ENCODE measurements around the gene OR4K2.
"Not testable (repeated sequence)": the region's sequence is repeated elsewhere in the genome, so short reads cannot be mapped to it uniquely, and the experiment has no call there.

The OR4K2 gene, protein sequence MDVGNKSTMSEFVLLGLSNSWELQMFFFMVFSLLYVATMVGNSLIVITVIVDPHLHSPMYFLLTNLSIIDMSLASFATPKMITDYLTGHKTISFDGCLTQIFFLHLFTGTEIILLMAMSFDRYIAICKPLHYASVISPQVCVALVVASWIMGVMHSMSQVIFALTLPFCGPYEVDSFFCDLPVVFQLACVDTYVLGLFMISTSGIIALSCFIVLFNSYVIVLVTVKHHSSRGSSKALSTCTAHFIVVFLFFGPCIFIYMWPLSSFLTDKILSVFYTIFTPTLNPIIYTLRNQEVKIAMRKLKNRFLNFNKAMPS

DNA sequence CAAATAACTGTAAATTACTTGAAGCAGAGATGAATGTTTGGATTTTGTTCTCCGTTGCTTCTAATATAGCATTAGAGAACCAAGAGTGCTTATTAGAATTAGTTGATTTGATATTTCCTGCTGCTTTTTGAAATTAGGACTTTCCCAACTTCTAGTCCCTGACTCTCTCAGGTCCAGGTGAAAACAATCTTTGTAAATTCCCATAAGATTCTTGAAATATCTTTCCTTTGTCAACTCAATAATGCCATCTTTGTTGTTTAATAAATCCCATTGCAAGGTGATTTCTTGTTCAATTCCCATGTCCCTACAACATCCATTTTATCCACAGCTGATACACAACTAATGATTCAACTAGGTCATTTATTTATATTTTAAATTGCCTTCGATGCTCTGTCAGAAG lies at the start of gene OR4K2:
OR4K2 (plus strand) TSS at position 301 of the 400 bp plus-strand sequence. CDS start 1,126 bp downstream, outside the sequence.
- DNase-seq = no peak

DNA sequence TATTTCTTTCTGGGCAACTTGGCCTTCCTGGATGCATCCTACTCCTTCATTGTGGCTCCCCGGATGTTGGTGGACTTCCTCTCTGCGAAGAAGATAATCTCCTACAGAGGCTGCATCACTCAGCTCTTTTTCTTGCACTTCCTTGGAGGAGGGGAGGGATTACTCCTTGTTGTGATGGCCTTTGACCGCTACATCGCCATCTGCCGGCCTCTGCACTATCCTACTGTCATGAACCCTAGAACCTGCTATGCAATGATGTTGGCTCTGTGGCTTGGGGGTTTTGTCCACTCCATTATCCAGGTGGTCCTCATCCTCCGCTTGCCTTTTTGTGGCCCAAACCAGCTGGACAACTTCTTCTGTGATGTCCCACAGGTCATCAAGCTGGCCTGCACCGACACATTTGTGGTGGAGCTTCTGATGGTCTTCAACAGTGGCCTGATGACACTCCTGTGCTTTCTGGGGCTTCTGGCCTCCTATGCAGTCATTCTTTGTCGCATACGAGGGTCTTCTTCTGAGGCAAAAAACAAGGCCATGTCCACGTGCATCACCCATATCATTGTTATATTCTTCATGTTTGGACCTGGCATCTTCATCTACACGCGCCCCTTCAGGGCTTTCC lies 47.2 kb upstream of the OR4K2 start:
- not testable (repeated sequence) for DNase-seq

DNA sequence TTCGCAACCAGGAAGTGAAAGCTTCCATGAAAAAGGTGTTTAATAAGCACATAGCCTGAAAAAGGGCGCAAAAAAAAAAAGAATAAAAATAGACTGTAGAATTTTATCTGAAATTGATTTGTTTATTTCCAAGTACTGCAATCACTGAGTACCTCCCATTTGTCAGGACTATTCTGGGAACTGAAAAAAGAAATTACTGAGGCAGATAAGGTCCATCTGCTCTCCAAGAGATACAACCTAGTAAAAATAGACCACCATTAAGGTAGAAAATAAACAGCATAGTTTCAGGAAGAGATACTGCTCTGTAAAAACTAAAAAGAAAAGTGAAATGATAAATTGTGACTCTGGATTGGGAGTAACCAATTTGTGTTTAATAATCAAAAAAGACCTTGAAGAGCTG lies 46.6 kb upstream of the OR4K2 start:
- DNase-seq = no peak

DNA sequence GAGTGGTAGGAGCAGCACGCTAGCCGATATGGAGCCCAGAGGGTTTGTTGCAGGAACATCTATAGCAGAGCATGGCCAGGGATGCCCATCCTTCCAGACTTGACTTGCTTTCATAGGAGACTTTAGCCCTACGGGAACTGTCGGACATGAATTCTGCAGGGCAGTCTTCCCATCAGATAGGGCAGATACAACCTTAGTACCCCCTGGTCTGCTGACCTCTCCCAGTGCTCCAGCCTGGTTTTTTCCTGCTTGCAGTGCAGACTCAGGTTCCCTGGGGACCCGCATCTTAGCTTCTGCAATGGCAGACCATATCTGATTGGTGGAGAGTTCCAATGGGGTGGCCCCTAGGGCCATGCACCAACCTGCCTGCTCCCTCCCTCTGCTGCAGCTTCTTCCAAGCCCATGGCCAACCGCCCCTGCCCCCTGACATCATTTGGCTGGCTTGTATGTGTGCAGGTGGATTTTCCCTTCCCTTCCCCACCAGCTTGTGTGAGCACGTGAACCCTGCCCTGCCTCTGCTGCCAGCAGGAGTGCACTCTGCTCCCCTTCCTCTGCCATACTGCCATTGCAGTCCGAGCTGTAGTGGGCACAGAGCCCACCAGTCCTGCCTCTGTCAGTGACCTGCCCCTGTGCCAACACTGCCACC lies 40.6 kb upstream of the OR4K2 start:
- DNase-seq = not testable (repeated sequence)

DNA sequence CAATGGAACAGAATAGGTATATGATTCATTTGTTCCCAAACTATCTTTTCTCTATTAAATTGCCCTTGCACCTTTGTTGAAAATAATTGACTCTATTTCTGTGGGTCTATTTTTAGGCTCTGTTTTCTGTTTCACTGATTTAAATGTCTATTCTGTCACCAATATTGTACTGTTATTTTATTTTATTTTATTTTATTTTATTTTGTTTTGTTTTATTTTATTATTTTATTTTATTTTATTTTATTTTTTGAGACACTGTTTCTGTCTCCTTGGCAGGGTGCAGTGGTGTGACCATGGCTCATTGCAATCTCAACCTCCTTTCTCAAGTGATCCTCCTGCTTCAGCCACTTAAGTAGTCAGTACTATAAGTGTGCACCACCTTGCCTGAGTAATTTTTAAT lies 36.5 kb upstream of the OR4K2 start:
- DNase-seq = no peak

DNA sequence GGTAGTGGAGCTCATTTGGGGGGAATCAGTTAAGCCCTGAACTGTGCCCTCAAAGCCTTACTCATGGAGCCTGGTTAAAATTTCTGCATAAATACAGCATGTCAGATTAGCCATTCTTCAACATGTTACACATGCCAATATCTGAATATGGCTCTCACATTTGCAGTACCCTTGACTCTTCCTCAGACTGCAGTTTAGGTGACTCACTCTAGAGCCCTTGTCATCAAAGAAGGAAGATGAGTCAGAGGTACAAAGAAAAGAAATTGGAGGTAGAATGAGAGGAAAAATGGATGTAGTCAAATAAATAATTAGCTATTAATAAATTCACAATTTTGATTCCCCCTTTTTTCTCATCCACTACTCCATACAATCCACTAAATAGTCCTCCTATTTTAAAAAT lies 23.6 kb upstream of the OR4K2 start:
- no peak for DNase-seq

DNA sequence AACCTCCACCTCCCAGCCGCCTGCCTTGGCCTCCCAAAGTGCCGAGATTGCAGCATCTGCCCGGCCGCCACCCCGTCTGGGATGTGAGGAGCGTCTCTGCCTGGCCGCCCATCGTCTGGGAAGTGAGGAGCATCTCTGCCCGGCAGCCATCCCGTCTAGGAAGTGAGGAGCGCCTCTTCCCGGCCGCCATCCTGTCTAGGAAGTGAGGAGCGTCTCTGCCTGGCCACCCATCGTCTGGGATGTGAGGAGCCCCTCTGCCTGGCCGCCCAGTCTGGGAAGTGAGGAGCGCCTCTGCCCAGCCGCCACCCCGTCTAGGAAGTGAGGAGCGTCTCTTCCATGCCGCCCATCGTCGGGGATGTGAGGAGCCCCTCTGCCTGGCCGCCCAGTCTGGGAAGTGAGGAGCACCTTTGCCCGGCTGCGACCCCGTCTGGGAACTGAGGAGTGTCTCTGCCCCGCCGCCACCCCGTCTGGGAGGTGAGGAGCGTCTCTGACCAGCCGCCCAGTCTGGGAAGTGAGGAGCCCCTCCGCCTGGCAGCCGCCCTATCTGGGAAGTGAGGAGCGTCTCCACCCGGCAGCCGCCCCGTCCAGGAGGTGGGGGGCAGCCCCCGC lies 8.8 kb upstream of the OR4K2 start:
- DNase-seq = not testable (repeated sequence)

DNA sequence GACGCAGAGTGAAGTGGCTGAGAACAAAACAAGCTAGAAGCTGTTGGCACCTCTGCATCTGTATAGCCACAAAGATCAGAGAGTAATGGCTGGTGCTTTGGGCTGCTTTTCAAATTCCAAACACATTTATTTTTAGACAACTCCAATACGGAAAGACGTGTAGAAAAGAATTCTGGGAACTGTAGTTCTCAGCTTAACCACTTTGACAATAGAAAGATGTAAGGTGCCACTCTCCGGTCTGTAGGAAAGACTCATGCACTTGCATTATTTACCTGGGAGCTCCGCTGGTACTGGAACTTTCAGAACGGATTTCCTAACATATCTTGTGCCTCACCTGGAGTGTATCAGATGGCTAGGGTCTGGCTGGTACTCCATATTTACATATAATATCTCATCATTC lies 1.8 kb upstream of the OR4K2 start:
- no peak for DNase-seq

DNA sequence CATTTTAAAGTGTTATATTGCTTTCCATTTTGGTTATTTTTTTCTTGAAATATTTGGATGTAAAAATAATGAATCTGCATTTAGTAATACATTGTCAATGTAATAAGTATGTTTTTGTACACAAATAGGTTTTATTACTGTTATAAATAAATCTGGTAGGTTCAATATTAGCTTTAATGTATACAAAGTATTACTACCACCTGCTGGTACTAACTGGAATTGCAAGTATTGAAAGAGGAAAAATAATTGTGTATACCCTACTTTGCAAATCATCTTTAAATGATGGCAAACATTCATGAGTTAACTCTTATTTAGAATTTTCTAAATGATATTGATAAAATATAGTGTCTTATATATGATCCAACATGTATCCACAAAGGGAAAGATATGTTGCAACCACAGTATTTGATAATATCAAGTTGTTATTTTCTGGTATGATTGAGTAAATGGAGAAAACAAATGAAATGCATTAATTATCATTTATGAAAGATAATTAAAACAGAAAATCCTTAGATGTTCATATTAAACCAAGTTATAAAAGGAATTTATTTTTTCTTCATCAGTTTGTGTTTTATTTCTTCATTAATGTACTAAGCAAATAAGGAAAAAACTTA lies 3.2 kb downstream of the OR4K2 start:
- DNase-seq = peak; percentile 26

DNA sequence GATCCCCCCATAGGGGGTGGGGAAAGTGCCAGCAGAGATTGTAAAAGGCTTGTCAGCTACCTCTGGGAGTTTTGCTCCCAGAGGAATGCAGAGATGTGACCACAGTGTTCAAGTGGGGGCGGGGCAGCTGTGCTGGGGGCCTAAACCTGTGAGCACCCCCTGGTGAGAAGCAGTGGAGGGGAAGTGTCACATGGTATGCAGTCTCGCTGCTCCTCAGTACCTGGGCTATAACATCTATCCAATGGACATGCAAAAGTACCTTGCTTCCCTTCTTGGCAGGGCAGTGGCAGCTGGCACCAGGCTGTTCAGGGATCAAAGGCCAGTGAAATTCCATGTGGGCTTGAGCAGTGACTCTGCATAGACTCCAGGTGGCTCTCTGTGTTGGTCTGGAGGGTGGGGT lies 20.3 kb downstream of the OR4K2 start:
- DNase-seq = no peak

DNA sequence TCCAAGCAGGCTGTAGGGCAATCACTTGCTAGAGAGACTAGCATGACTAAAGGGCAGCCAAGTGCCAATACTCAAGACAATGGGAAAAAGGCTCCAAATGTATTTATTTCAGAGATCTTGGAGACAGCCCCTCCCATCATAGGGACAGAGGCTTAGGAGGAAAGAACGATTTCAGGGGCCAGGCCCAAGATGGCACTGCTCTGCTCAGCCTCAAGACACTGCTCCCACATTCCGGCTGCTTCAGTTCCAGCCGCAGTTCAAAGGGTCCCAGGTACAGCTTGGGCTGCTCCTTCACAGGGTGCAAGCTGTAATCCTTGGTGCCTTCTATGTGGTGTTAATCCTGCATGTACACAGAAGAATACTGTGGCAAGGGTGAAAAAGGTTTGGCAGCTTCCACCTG lies 26.1 kb downstream of the OR4K2 start:
- DNase-seq = no peak

DNA sequence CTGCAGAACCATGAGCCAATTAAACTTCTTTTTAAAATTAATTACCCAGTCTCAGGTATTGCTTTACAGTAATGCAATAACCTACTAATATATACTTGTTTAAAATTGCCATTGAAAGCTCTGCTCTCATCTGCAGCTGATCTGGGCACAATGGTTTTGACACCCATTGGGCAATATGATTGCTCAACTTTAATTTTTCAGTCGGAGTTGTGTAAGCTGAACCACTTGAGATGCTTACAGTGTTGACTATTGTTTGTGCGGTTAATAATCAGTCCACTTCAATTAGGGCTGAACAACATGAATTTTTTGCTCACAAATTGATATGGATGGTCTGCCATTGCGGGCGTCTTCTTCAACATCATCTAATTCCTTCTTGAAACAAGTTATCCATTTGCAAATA lies 27.5 kb downstream of the OR4K2 start:
- no peak for DNase-seq

DNA sequence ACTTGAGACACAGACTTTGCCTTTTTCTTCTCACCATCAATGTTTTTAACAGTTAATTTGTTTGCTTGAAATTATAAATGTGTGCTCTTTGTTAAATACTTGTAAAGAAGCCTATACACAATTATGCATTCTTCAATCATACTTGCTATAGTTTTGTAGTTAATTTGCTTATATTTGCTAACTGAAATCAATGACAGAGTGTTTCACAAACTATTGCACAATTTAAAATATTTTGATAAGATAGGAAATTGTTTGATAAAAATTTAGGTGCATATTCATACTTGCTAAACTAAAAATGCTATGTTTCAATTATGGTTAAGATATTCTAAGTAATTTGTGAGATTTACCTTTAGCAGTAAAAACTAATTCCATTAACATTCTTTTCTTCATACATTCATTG lies 31.7 kb downstream of the OR4K2 start:
- no peak for DNase-seq

DNA sequence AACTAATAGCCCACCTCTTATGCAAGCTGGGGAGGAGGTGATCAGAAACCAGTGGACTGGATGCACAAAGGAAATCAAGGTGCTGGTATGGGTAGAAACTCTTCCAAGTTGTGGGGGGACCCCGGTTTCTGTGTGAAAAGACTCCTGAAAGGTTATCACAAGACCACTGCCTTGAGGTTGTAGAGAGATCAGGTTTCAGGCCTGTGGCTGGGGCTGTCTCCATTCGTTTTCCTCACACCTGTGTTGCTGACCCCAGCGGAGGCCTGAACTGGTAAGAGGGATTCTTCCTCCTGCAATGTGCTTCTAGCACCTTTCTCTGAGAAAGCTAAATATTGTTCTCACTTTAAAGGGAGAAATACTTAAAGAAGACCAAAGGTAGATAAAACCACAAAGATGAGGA lies 36.2 kb downstream of the OR4K2 start:
- DNase-seq = no peak

DNA sequence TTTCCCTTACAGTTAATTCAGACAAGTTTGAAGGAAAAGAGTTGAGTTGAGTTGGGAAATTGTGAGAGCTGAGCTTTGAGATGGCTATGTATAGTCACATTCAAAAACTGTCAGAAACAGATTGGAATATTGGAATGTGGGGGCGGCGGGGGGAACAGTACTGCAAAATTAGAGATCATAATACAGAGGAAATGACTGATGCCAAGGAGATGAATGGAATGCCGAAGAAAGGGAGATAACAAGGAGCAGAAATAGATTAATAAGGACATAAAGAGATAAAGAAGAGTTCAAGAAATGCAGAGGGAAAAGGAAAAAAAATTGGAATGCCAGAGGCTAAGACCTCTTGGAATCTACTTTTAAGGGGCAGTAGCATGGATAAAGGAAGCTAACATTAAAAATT lies 42.3 kb downstream of the OR4K2 start:
- DNase-seq = no peak

DNA sequence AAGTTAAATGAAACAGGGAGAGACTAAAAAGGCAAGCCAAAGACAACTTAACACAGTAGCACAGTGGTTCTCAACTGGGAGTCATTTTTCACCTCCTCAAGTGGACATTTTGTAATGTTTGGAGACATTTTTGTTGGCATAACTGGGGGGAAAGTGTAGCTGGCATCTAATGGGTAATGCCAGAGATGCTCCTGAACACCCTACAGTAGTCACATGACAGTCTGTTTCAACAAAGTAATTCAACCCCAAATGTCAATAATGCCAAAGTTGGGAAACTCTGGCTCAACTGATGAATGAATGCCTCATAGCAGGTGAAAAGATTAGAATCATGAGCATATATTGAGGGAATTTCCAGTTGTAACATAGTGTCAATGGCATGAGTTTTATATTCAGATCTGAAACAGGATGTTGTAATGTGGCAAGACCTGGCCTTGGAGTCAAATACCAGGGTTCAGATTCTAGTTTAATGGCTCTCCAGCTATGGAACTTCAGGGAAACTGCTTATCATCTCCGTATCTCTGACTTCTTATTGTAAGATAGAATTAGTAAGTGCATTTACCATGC lies 43.1 kb downstream of the OR4K2 start:
- no peak for DNase-seq

DNA sequence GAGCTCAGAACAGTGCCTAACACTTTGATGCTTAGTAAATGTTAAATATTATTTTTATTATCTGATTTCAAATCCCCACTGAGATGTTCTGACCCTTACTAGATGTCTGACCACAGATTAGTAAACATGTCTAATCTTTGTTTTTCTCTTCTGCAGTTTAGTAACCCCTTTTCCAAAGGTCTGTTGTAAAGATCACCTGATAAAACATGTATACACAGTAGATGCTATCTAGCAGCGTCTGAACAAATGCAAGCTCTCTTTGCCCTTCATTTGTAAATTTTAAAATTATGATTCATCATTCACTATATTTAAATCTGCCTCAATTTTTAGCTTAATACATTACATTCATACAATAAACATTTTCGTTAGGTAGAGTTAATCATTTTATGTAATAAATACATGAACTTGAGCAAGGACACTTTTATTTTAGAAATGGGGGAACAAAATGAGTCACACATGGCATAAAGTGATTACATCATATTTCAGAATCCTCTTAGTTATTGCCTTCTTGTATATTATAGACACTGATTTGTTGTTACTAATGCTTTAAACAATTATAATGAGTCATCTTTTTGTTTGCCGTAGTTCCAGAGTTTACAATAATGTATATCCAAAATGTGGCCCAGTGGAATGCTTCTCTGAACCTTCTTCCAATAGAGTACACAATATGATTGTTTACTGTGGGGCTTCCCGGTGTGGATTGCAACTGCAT lies 43.8 kb downstream of the OR4K2 start:
- no peak for DNase-seq

DNA sequence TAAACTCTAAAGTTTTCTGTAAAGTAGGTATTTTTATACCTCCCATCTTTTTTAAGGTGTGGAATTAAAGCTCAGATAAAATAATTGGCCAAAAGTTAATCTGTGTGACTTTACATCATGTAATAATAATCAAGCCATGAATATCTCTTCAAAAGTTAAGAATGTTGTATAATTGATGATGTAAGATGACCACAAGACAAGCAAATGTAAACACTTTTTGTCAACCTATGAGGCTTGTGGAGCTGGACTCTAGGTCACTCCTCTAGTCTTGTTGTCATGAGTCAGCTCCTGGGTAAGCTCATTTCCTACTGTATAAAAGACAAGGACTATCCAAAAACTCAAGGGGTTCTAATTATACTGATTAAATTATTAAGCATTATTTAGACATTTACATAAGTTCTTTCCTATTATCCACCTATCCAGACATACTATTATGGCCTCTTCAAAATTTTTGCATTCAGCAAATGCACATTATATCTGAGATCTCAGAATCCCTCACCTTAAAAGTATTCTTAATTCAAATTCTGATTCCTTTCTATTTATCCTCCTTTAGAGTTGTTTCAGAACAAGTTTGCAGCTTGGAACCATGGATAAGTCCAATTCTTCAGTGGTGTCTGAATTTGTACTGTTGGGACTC lies 45.2 kb downstream of the OR4K2 start, which contains the start of gene OR4K5:
OR4K5 (plus strand) TSS at position 587 of the 637 bp plus-strand sequence; CDS start at position 587, 0 bp downstream.
- DNase-seq = no peak

DNA sequence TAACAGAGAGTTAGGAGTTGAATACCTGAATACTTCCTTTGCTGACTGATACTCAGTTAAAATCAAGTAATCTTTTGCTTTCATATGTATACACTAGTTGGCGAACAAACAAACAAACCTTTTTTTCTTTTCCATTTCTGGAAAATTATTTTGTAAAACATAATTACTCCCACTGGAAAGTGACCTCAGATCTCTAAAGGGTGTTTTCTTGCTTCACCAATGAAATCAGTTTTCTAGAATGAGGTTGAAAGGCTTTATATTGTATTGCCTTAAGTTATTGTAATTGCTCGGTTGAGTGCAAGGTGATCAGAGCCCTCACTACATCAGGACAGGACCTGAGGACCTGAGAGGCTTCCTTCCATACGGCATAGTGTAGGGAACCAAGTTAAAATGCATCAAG lies 55.7 kb downstream of the OR4K2 start, which contains the start of gene OR4K1:
OR4K1 (plus strand) TSS at position 301 of the 400 bp plus-strand sequence. CDS start 4,750 bp downstream, outside the sequence.
- no peak for DNase-seq
